Liver (tissue), 9 donors: Measurements from ENCODE around the gene ROR1. TPM values are rescaled to one million over a fixed set of nuclear protein-coding genes. Genes with fewer than 3 reads are reported as not detected.

ENCODE experiments used
- DNase-seq: peaks from one replicate; pipeline ENCODE4 v3.0.0-alpha.2; 2017; ENCODE audit warnings: low spot score
- H3K27ac ChIP-seq, 2 donors: one replicate each; pipeline ENCODE4 v1.7.0; 2013; ENCODE audit warnings: inconsistent platforms in 2 of 2, low read length in 2 of 2, control low read depth in 1 of 2, low read depth in 1 of 2, mild to moderate bottlenecking in 1 of 2
- H3K27me3 ChIP-seq, 4 donors: one replicate each; pipeline versions ENCODE4 v1.6.1 to v1.7.0; 2013; ENCODE audit warnings: low read length in 3 of 4, inconsistent platforms in 1 of 4, mild to moderate bottlenecking in 1 of 4, moderate library complexity in 1 of 4; ENCODE audit not compliant: control insufficient read depth in 4 of 4, insufficient read depth in 4 of 4
- H3K36me3 ChIP-seq, 4 donors: one replicate each; pipeline versions ENCODE4 v1.6.1 to v1.7.0; 2013; ENCODE audit warnings: low read length in 3 of 4, mild to moderate bottlenecking in 3 of 4, low read depth in 1 of 4, moderate library complexity in 1 of 4; ENCODE audit not compliant: control insufficient read depth in 4 of 4, insufficient read depth in 3 of 4
- H3K4me1 ChIP-seq, 4 donors: one replicate each; pipeline versions ENCODE4 v1.6.1 to v1.7.0; 2013; ENCODE audit warnings: low read length in 3 of 4, mild to moderate bottlenecking in 3 of 4, moderate library complexity in 1 of 4; ENCODE audit not compliant: control insufficient read depth in 4 of 4, insufficient read depth in 4 of 4
- H3K4me3 ChIP-seq, 3 donors: one replicate each; pipeline versions ENCODE4 v1.6.1 to v1.7.0; 2013; ENCODE audit warnings: low read length in 3 of 3, control low read depth in 1 of 3, low read depth in 1 of 3, mild to moderate bottlenecking in 1 of 3
- H3K9ac ChIP-seq, 2 donors: one replicate each; pipeline ENCODE4 v1.7.0; 2013; ENCODE audit warnings: low read length in 2 of 2, mild to moderate bottlenecking in 2 of 2, moderate library complexity in 2 of 2, control low read depth in 1 of 2, low read depth in 1 of 2
- H3K9me3 ChIP-seq, 4 donors: one replicate each; pipeline versions ENCODE4 v1.6.1 to v1.7.0; 2013; ENCODE audit warnings: low read length in 3 of 4; ENCODE audit not compliant: control insufficient read depth in 4 of 4
- CTCF ChIP-seq: fragments of 150-350 bp; IDR thresholded peaks from 2 replicates; pipeline ENCODE4 v1.5.1; 2017; ENCODE audit warnings: improper control_type of control experiment, low read depth, low read length; ENCODE audit not compliant: missing input control
- EGR1 ChIP-seq, 2 donors: IDR thresholded peaks; 2 replicates each; pipeline ENCODE4 v1.6.1; 2016 to 2018; ENCODE audit warnings: antibody characterized with exemption in 2 of 2, low read depth in 2 of 2
- FOXA1 ChIP-seq: IDR thresholded peaks from 2 replicates; pipeline ENCODE4 v1.6.1; 2016; ENCODE audit warnings: antibody characterized with exemption
- FOXA2 ChIP-seq: IDR thresholded peaks from 2 replicates; pipeline ENCODE4 v1.6.1; 2016; ENCODE audit warnings: antibody characterized with exemption
- GABPA ChIP-seq, 2 donors: IDR thresholded peaks in 1 of 2; conservative IDR thresholded peaks in 1 of 2; 2 replicates each; pipeline ENCODE4 v1.6.1; 2016; ENCODE audit warnings: antibody characterized with exemption in 2 of 2, mild to moderate bottlenecking in 1 of 2, moderate library complexity in 1 of 2
- HNF4A ChIP-seq, 2 donors: conservative IDR thresholded peaks; 2 replicates each; pipeline ENCODE4 v1.6.1; 2016; ENCODE audit warnings: antibody characterized with exemption in 2 of 2, mild to moderate bottlenecking in 2 of 2
- HNF4G ChIP-seq: IDR thresholded peaks from 2 replicates; pipeline ENCODE4 v1.6.1; 2016; ENCODE audit warnings: antibody characterized with exemption
- JUND ChIP-seq, 2 donors: IDR thresholded peaks; 2 replicates each; pipeline ENCODE4 v1.6.1; 2016; ENCODE audit warnings: antibody characterized with exemption in 2 of 2
- MAX ChIP-seq: IDR thresholded peaks from 2 replicates; pipeline ENCODE4 v1.6.1; 2016; ENCODE audit warnings: antibody characterized with exemption
- NR2F2 ChIP-seq: IDR thresholded peaks from 2 replicates; pipeline ENCODE4 v1.6.1; 2016; ENCODE audit warnings: antibody characterized with exemption
- RAD21 ChIP-seq, 2 donors: IDR thresholded peaks; 2 replicates each; pipeline ENCODE4 v1.6.1; 2016; ENCODE audit warnings: antibody characterized with exemption in 2 of 2, mild to moderate bottlenecking in 2 of 2
- RXRA ChIP-seq, 2 donors: IDR thresholded peaks; 2 replicates each; pipeline ENCODE4 v1.6.1; 2017 to 2018; ENCODE audit warnings: antibody characterized with exemption in 2 of 2, mild to moderate bottlenecking in 1 of 2
- SP1 ChIP-seq: IDR thresholded peaks from 2 replicates; pipeline ENCODE4 v1.6.1; 2018; ENCODE audit warnings: antibody characterized with exemption, mild to moderate bottlenecking
- TAF1 ChIP-seq: conservative IDR thresholded peaks from 2 replicates; pipeline ENCODE4 v1.6.1; 2016; ENCODE audit warnings: antibody characterized with exemption, mild to moderate bottlenecking
- YY1 ChIP-seq: IDR thresholded peaks from 2 replicates; pipeline ENCODE4 v1.6.1; 2016; ENCODE audit warnings: antibody characterized with exemption, mild to moderate bottlenecking
- ZBTB33 ChIP-seq: IDR thresholded peaks from 2 replicates; pipeline ENCODE4 v1.6.1; 2016; ENCODE audit warnings: antibody characterized with exemption
- WGBS: extraction: QIAGEN DNeasy Blood & Tissue Kit; methylation state at CpG from one replicate; pipeline ENCODE4 v1.1.7; 2013; 5-methylcytosine and 5-hydroxymethylcytosine counted together
- polyA plus RNA-seq, 2 donors: library from polyadenylated mRNA; stranded (reverse) in 1 of 2; unstranded in 1 of 2; fragments of 200-250 nt in 1 of 2; fragments of >200 nt in 1 of 2; fragmentation: Nextera tagmentation in 1 of 2; extraction: Ambion mirVana in 1 of 2; gene quantifications; one replicate each; pipeline versions ENCODE4 v1.2.1 to v1.2.3, GENCODE V29; 2013 to 2015
- total RNA-seq, 2 donors: library from RNA; depleted of rRNA; stranded (reverse); fragments of >200 nt; gene quantifications; one replicate each; pipeline ENCODE4 v1.2.3, GENCODE V29; 2014
- TF ChIP-seq, protein P1 (sequence below): IDR thresholded peaks from 2 replicates; pipeline ENCODE4 v1.6.1; 2016; ENCODE audit warnings: antibody characterized with exemption
- TF ChIP-seq, protein P2 (sequence below): IDR thresholded peaks from 2 replicates; pipeline ENCODE4 v1.6.1; 2016; ENCODE audit warnings: antibody characterized with exemption, mild to moderate bottlenecking
- donor health status: healthy.
- donor health status: healthy.
- donor health status: healthy.
- donor health status: healthy.
- donor health status: healthy.

The ROR1 gene
- total and polyA plus RNA-seq, 4 donors, result 0.15 to 0.98 (median 0.37) TPM

DNA sequence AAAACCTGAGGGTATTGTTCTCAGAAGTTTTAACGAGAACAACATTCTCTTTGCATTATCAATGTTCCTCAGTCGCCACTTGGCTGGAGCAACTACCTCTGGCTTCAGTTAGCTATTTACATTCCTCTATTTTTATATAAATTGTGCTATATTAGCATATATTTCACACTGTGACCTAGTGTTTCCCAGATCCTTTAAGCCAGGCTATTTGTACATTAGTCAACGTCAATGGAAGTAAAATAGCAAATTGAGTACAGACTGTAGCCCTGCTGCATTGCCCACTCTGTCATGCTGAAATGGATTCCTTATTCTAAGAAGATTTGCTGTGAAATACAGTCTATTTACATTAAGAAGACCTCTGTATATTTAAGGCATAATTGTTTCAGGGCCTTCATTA, 213.8 kb downstream of the ROR1 start:
- TF ChIP-seq HNF4A (conservative IDR thresholded peaks at IDR 0.05) (no peak), JUND (IDR thresholded peaks at IDR 0.05) (no peak), NR2F2 (no peak), ZBTB33 (no peak), EGR1 (IDR thresholded peaks at IDR 0.05; ENCODE audit: low read depth in 2 of 2) (no peak), RXRA (IDR thresholded peaks at IDR 0.05) (no peak), HNF4G (no peak), CTCF (no peak), YY1 (no peak), TAF1 (no peak), FOXA2 (no peak), SP1 (no peak), RAD21 (IDR thresholded peaks at IDR 0.05) (no peak), FOXA1 (no peak), MAX (no peak), GABPA (IDR thresholded peaks at IDR 0.05 in 1 of 2, conservative IDR thresholded peaks at IDR 0.05 in 1 of 2) (no peak)
- TF ChIP-seq, protein P1, sequence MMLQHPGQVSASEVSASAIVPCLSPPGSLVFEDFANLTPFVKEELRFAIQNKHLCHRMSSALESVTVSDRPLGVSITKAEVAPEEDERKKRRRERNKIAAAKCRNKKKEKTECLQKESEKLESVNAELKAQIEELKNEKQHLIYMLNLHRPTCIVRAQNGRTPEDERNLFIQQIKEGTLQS, result no peak
- TF ChIP-seq, protein P2, sequence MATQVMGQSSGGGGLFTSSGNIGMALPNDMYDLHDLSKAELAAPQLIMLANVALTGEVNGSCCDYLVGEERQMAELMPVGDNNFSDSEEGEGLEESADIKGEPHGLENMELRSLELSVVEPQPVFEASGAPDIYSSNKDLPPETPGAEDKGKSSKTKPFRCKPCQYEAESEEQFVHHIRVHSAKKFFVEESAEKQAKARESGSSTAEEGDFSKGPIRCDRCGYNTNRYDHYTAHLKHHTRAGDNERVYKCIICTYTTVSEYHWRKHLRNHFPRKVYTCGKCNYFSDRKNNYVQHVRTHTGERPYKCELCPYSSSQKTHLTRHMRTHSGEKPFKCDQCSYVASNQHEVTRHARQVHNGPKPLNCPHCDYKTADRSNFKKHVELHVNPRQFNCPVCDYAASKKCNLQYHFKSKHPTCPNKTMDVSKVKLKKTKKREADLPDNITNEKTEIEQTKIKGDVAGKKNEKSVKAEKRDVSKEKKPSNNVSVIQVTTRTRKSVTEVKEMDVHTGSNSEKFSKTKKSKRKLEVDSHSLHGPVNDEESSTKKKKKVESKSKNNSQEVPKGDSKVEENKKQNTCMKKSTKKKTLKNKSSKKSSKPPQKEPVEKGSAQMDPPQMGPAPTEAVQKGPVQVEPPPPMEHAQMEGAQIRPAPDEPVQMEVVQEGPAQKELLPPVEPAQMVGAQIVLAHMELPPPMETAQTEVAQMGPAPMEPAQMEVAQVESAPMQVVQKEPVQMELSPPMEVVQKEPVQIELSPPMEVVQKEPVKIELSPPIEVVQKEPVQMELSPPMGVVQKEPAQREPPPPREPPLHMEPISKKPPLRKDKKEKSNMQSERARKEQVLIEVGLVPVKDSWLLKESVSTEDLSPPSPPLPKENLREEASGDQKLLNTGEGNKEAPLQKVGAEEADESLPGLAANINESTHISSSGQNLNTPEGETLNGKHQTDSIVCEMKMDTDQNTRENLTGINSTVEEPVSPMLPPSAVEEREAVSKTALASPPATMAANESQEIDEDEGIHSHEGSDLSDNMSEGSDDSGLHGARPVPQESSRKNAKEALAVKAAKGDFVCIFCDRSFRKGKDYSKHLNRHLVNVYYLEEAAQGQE, result no peak
- 80% methylated on average over 3 of the region's 3 CpGs for whole genome bisulfite sequencing
- H3K4me3 ChIP-seq, result no peak overlapping the region
- no peaks in the 10 kb centered on the region for H3K4me1 ChIP-seq
- no peaks in the 10 kb centered on the region for H3K27me3 ChIP-seq
- no peaks in the 10 kb centered on the region for H3K9me3 ChIP-seq
- no peak overlapping the region for H3K9ac ChIP-seq
- no peak overlapping the region for H3K27ac ChIP-seq
- no peak for DNase-seq
- H3K36me3 ChIP-seq, result no peaks in the 10 kb centered on the region
